ENCODE data around the gene DMKN. TPM values are rescaled to one million over a fixed set of nuclear protein-coding genes. Genes with fewer than 3 reads are reported as not detected.
A peak's percentile ranks its signal among the peaks of the same experiment; 100 is the strongest.
"Not testable (repeated sequence)": the region's sequence is repeated elsewhere in the genome, so short reads cannot be mapped to it uniquely, and the experiment has no call there.

Gene DMKN
- total RNA-seq, 4 donors from 2014 or later, result 164 to 348 (median 213) TPM

DNA sequence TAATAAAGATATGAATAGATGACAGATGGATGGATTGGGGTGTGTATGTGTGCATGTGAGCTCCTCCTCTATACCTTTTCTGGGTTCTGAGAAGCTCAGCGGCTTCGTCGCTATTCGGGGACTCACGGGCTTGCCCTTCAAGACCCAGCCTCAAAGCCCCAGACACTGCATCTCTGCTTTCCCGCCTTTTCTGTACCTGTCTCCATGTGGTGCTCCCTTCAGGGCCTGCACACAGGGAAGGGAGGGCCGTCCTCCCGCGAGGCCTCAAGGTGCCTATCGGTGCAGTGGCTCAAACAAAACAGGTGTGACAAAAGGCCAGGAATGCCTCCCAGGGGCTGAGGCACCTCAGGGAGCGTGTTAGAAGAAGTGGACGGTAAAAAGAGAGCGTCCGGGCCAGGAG lies 39.3 kb downstream of the DMKN start:
- H3K9me3 ChIP-seq, result no peaks in the 10 kb centered on the region
- DNase-seq, result no peak
- H3K36me3 ChIP-seq, result no peaks in the 10 kb centered on the region
- H3K4me3 ChIP-seq (replicated peaks in 1 of 3), result no peak overlapping the region
- TF ChIP-seq, protein P1, sequence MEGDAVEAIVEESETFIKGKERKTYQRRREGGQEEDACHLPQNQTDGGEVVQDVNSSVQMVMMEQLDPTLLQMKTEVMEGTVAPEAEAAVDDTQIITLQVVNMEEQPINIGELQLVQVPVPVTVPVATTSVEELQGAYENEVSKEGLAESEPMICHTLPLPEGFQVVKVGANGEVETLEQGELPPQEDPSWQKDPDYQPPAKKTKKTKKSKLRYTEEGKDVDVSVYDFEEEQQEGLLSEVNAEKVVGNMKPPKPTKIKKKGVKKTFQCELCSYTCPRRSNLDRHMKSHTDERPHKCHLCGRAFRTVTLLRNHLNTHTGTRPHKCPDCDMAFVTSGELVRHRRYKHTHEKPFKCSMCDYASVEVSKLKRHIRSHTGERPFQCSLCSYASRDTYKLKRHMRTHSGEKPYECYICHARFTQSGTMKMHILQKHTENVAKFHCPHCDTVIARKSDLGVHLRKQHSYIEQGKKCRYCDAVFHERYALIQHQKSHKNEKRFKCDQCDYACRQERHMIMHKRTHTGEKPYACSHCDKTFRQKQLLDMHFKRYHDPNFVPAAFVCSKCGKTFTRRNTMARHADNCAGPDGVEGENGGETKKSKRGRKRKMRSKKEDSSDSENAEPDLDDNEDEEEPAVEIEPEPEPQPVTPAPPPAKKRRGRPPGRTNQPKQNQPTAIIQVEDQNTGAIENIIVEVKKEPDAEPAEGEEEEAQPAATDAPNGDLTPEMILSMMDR (IDR thresholded peaks at IDR 0.05), result no peak
- TF ChIP-seq POLR2A (IDR thresholded peaks at IDR 0.05), result no peak
- H3K27ac ChIP-seq, result no peak overlapping the region
- intact Hi-C loops (cut with DNase I), result no loop called here
- no peaks in the 10 kb centered on the region for H3K4me1 ChIP-seq
- no peaks in the 10 kb centered on the region for H3K27me3 ChIP-seq
- WGBS, 2 donors, result 89 to 93% methylated on average over 14 of the region's 14 CpGs

DNA sequence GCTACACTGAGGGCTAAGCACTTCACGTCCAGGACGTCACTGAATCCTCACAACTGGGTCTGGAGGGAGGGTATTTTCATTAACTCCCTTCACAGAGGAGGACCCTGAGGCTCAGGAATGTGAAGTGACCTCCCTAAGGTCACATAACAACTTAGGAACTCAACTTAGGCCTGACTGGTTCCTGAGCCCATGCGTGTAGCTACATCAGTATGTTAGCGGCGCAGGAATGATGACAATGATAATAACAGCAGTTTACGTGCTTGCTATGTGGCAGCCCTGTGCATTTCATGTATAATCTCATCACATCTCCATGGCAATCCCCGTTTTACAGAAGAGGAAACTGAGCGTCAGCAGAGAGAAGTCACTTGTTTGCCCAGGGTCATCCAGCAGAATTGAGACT lies 41.5 kb downstream of the DMKN start:
- H3K4me1 ChIP-seq, result no peaks in the 10 kb centered on the region
- no peaks in the 10 kb centered on the region for H3K36me3 ChIP-seq
- DNase-seq, result no peak
- no peaks in the 10 kb centered on the region for H3K9me3 ChIP-seq
- WGBS, 2 donors, result 90% methylated on average over 8 of the region's 8 CpGs
- H3K4me3 ChIP-seq (replicated peaks in 1 of 3), result no peak overlapping the region
- H3K27me3 ChIP-seq, result no peaks in the 10 kb centered on the region
- intact Hi-C loops (cut with DNase I), result no loop called here
- TF ChIP-seq, protein P1 (IDR thresholded peaks at IDR 0.05), result no peak
- no peak for TF ChIP-seq POLR2A (IDR thresholded peaks at IDR 0.05)
- H3K27ac ChIP-seq, result no peak overlapping the region

DNA sequence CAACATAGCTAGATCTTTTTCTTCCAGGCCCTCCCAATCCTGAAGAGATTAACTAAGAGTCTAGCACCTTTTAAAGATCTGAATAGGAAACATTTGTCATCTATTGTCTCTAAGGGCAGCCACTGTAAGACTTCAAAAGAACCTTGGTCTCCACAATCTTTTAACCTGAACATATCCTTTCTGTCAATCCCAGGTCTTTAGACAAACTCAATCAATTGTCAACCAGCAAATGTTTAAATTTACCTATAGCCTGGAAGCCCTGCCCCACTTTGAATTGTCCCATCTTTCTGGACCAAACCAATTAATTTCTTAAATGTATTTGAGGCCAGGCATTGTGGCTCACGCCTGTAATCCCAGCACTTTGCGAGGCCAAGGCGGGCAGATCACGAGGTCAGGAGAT lies 42.4 kb downstream of the DMKN start:
- H3K4me3 ChIP-seq (replicated peaks in 1 of 3); H3K36me3 ChIP-seq; H3K4me1 ChIP-seq; intact Hi-C loops (cut with DNase I); H3K27me3 ChIP-seq; DNase-seq; H3K9me3 ChIP-seq; H3K27ac ChIP-seq: not testable (repeated sequence)
- WGBS, 2 donors, result 93 to 99% methylated on average over 4 of the region's 4 CpGs

DNA sequence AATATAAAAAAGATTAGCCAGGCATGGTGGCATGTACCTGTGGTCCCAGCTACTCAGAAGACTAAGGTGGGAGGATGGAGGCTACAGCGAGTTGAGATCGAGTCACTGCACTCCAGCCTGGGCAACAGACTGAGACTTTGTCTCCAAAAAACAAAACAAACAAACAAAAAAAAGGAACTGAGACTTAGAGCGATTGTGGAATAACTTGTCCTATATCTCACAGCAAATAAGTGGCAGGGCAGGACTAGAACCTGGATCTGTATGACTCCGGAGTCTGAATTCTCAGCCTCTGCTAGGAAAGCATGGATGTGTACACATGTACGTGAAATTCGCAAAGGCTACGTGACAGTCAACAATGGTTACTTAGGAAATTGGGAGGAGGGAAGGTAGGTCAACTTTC lies 43.3 kb downstream of the DMKN start:
- no peaks in the 10 kb centered on the region for H3K4me1 ChIP-seq
- no peaks in the 10 kb centered on the region for H3K27me3 ChIP-seq
- H3K36me3 ChIP-seq, result no peaks in the 10 kb centered on the region
- H3K4me3 ChIP-seq (replicated peaks in 1 of 3), result no peak overlapping the region
- intact Hi-C loops (cut with DNase I), result no loop called here
- H3K9me3 ChIP-seq, result no peaks in the 10 kb centered on the region
- no peak overlapping the region for H3K27ac ChIP-seq
- 86 to 90% methylated on average over 7 of the region's 7 CpGs for WGBS, 2 donors
- TF ChIP-seq, protein P1 (IDR thresholded peaks at IDR 0.05), result no peak
- TF ChIP-seq POLR2A (IDR thresholded peaks at IDR 0.05), result no peak
- DNase-seq, result no peak

DNA sequence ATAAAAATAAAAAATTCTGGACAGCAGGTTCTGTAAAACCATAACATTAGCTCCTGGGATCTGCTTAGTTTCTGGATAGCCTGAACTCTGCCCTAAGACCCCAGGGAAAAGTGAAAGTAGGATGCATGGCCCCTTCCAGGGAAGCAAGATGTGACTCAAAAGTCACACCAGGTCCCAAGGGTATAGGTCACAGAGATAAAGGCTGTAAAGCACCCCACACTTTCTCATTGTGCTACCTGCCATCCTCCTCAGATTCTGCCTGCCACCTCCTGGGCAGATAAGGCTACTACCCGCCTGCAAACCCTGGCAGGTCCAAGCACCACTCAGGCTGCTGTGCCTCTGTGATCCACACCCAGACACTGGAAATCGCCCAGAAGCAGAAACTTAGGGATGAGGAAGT lies 44.8 kb downstream of the DMKN start:
- intact Hi-C loops (cut with DNase I), result loop anchor here (5.0 kb wide), 1 partner anchor 116 kb away; no protein-coding TSS in a partner anchor
- no peak overlapping the region for H3K4me3 ChIP-seq (replicated peaks in 1 of 3)
- H3K4me1 ChIP-seq, result no peaks in the 10 kb centered on the region
- DNase-seq, result peak; percentile 66 to 69
- no peaks in the 10 kb centered on the region for H3K36me3 ChIP-seq
- TF ChIP-seq, protein P1 (IDR thresholded peaks at IDR 0.05), result peak in 5 of 6 experiments; percentile 47 to 78 (median 64)
- TF ChIP-seq POLR2A (IDR thresholded peaks at IDR 0.05), result no peak
- H3K27ac ChIP-seq, result no peak overlapping the region
- WGBS, 2 donors, result 13 to 45% methylated on average over 2 of the region's 2 CpGs
- no peaks in the 10 kb centered on the region for H3K9me3 ChIP-seq
- no peaks in the 10 kb centered on the region for H3K27me3 ChIP-seq

DNA sequence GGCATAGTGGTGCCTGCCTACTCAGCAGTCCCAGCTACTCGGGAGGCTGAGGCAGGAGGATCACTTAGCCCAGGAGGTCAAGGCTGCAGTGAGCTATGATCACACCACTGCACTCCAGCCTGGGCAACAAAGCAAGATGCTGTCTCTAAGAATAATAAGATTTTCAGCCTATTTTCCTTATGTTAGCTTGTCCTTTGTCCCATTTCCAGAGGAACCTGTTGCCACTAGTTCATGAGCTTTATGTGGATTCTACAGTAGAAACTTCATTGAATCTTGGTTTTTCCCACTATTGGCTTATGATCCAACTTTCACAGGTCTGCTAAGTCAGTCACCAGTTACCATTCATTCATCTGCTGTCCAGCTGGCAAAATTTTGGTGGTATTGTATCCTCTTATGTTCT lies 47.2 kb downstream of the DMKN start:
- peaks cover 4% of the 10 kb centered on the region in 2 donors for H3K4me1 ChIP-seq
- WGBS, 2 donors, result 92 to 100% methylated on average over 1 of the region's 1 CpG
- no peak for DNase-seq
- H3K27me3 ChIP-seq, result no peaks in the 10 kb centered on the region
- intact Hi-C loops (cut with DNase I), result loop anchor here (5.0 kb wide), 1 partner anchor 114 kb away; no protein-coding TSS in a partner anchor
- no peaks in the 10 kb centered on the region for H3K36me3 ChIP-seq
- no peak overlapping the region for H3K4me3 ChIP-seq (replicated peaks in 1 of 3)
- H3K9me3 ChIP-seq, result no peaks in the 10 kb centered on the region
- TF ChIP-seq, protein P1 (IDR thresholded peaks at IDR 0.05), result no peak
- no peak for TF ChIP-seq POLR2A (IDR thresholded peaks at IDR 0.05)
- no peak overlapping the region for H3K27ac ChIP-seq

DNA sequence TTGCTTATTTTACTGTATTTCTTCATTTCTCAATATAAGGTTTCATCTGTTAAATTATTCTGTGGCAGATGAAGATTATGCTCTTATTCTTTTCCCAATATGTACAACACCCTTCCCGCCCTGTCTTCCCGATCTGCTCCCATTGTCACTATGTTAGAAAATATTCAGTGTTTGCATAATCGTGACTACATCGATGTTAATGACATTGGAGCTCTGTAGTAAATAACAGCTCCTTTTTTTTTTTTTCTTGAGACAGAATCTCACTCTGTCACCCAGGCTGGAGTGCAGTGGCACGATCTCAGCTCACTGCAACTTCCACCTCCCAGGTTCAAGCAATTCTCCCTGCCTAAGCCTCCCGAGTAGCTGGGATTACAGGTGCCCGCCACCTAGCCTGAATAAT lies 50.5 kb downstream of the DMKN start:
- not testable (repeated sequence) for H3K27me3 ChIP-seq

More for the DNA sequence above, 50.5 kb downstream of the DMKN start:
- DNase-seq; H3K27ac ChIP-seq; intact Hi-C loops (cut with DNase I); H3K9me3 ChIP-seq; H3K4me3 ChIP-seq (replicated peaks in 1 of 3); H3K36me3 ChIP-seq: not testable (repeated sequence)
- 78 to 79% methylated on average over 7 of the region's 7 CpGs for WGBS, 2 donors
- H3K4me1 ChIP-seq, result peaks cover 21 to 31% of the 10 kb centered on the region in 2 donors
